Gastroesophageal sphincter (tissue), 3 donors: ENCODE results near the gene GRIK2.

ENCODE experiments used
- EP300 ChIP-seq: sonication (generic); formaldehyde crosslinking; IDR thresholded peaks from one replicate; pipeline ENCODE4 v1.6.1; 2017; ENCODE audit warnings: antibody characterized with exemption, mild to moderate bottlenecking
- POLR2A ChIP-seq, 2 donors: fragments of 450-650 bp; IDR thresholded peaks; one replicate each; pipeline ENCODE4 v1.6.1; 2017; ENCODE audit warnings: antibody characterized with exemption in 2 of 2, mild to moderate bottlenecking in 2 of 2, moderate library complexity in 1 of 2
- POLR2AphosphoS5 ChIP-seq: sonication (generic); formaldehyde crosslinking; IDR thresholded peaks from one replicate; pipeline ENCODE4 v1.6.1; 2017; ENCODE audit warnings: antibody characterized with exemption
- TF ChIP-seq, protein P1 (sequence below), 4 experiments: fragments of 200-600 bp in 2 of 4; fragments of 450-650 bp in 2 of 4; sonication (generic) in 1 of 4; IDR thresholded peaks; one replicate each; pipeline ENCODE4 v1.5.1; 2017 to 2019; ENCODE audit warnings: antibody characterized with exemption in 4 of 4, mild to moderate bottlenecking in 2 of 4, moderate library complexity in 2 of 4

DNA sequence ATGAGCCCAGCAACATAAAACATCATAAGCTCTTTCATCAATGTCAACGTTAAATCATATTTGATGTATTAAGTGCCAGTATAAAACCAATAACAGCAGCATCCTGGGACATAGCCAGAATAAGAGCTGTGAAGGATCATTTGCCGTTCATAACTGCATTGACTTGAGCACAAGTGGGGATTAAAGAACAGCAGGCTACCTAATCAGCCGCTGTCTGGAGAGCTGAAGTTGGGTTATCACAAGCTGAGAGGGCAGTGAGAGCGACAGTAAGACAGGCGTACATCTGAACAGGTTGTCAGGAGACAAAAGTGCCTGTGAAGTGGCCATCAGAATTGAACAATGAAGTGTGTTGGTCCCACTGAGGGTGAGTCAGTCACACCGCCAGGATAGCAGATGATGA, 269.6 kb downstream of the GRIK2 start:
- TF ChIP-seq POLR2AphosphoS5 (no peak), EP300 (no peak), POLR2A (IDR thresholded peaks at IDR 0.05) (no peak)
- TF ChIP-seq, protein P1, sequence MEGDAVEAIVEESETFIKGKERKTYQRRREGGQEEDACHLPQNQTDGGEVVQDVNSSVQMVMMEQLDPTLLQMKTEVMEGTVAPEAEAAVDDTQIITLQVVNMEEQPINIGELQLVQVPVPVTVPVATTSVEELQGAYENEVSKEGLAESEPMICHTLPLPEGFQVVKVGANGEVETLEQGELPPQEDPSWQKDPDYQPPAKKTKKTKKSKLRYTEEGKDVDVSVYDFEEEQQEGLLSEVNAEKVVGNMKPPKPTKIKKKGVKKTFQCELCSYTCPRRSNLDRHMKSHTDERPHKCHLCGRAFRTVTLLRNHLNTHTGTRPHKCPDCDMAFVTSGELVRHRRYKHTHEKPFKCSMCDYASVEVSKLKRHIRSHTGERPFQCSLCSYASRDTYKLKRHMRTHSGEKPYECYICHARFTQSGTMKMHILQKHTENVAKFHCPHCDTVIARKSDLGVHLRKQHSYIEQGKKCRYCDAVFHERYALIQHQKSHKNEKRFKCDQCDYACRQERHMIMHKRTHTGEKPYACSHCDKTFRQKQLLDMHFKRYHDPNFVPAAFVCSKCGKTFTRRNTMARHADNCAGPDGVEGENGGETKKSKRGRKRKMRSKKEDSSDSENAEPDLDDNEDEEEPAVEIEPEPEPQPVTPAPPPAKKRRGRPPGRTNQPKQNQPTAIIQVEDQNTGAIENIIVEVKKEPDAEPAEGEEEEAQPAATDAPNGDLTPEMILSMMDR (IDR thresholded peaks at IDR 0.05): no peak
